RWPE1 (cell line): ENCODE data around the gene ABTB1.

ENCODE experiments used
- CTCF ChIA-PET: fragments of 350-600 bp; sonication (Branson Sonifier 250); formaldehyde crosslinking; extraction: SDS; loops from one replicate; lab custom pipeline; 2021; lab: Yijun Ruan, JAX
- POLR2A ChIA-PET: fragments of 400-600 bp; formaldehyde crosslinking; extraction: SDS; loops from one replicate; lab custom pipeline; 2020; ENCODE audit warnings: antibody characterized with exemption; ENCODE audit not compliant: low non-redundant PET; lab: Yijun Ruan, JAX
- DNase-seq: peaks from one replicate; pipeline ENCODE4 v3.0.0; 2012; ENCODE audit warnings: low spot score
- H3K27ac ChIP-seq: fragments of 450-650 bp; 2 replicates; pipeline ENCODE4 v1.5.1; 2017
- CTCF ChIP-seq: fragments of 450-650 bp; conservative IDR thresholded peaks from 2 replicates; pipeline ENCODE4 v1.5.1; 2017; ENCODE audit warnings: low read depth, mild to moderate bottlenecking

Gene ABTB1

GRCh38 chr3:127706785-127707351, 34.1 kb downstream of the ABTB1 start:
- ChIA-PET POLR2A (no interaction called here), CTCF (no interaction called here)
- DNase-seq: no peak
- H3K27ac ChIP-seq: no peak overlapping the region
- TF ChIP-seq CTCF: no peak

DNA sequence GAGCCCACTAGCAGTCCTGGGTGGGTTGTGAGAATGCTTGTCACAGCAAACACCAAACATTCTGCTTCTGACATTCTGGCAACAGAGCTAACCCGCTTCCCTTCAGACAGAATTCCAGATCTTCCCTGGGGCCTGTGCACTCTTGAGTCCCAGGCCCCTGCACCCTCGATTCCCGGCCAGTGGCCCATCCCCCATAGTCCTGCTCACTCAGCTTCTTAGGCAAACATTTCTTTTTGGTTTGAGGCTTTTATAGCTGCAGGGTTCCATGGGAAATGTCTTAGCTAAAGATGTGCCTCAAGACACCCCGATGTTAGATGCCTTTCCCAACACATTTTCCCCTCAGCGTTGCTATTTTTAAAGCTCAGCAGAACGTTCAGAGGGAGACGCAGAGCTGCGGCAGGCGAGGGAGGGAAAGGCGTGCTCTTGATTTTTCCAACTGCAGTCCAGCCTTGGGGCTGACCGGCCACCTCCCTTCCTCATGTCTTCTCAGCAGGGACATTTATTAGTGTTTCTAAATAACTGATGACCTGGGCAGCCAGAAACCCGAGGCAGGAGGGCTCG, 35.2 kb downstream of the ABTB1 start:
- CTCF ChIA-PET: interaction anchor here (0.7 kb wide), 1 partner anchor 12 kb away, joined by 3 read pairs; no protein-coding TSS in a partner anchor
- TF ChIP-seq CTCF: no peak
- POLR2A ChIA-PET: no interaction called here
- H3K27ac ChIP-seq: no peak overlapping the region
- DNase-seq: no peak

DNA sequence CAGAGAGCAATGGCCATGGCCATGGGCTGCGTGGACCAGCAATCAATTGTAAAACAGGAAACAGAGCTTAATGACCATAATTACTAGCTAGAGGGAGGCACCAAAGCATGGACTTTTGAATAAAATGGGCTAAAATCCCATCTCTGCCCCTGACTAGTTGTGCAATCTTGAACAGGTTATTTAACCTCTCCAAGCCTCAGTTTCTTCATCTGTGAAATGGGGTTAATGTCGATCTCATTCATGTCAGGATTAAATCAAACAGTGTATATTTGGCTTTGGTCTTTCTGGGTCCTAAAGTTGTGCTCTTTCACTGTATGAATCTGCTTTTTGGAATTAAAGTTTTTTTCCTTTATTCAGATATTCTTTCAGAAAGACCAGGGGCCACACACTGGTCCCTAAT, 36.1 kb downstream of the ABTB1 start:
- POLR2A ChIA-PET: no interaction called here
- no peak for DNase-seq
- TF ChIP-seq CTCF: no peak
- H3K27ac ChIP-seq: no peak overlapping the region
- CTCF ChIA-PET: interaction anchor here (0.6 kb wide), 2 partner anchors 120 to 932 kb away, joined by 3 read pairs; no protein-coding TSS in a partner anchor

DNA sequence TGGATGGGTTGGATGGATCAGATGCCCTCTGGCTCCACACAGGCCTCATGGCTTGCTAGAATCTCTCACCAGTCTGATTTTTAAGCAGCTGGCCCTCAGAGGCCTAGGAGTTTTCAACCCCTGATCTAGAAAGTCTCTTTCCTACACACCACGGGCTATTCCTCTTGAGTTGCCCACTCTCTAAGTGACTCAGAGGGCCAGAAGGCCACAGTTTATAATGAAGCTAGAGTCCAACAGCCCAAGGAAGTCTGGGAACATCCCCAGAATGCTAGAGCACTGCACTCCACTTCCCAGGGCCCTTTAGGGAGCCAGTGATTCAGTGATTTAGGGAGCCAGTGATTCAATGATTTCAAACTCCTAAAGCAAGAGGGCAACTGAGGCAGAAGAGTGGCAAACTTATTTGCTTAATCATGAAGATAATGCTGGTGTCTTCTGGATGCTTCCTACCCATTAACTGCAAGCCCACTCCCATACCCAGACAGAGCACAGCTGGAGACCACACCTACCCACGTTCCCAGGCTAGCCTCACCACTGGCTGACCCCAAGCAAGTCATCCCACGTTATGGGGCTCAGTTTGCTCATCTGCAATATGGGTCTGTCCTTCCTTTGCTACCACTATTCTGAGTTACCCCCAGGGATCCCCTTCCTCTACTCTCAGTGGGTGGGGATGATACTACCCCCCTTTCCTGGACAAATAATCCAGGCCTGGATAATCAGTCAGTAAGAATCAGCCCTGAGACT, 36.7 kb downstream of the ABTB1 start:
- no peak for TF ChIP-seq CTCF
- no peak for DNase-seq
- CTCF ChIA-PET: interaction anchor here (0.6 kb wide), 2 partner anchors 119 to 932 kb away, joined by 3 read pairs; no protein-coding TSS in a partner anchor
- POLR2A ChIA-PET: no interaction called here
- no peak overlapping the region for H3K27ac ChIP-seq

GRCh38 chr3:127710155-127710941, 37.6 kb downstream of the ABTB1 start:
- ChIA-PET CTCF (no interaction called here), POLR2A (no interaction called here)
- TF ChIP-seq CTCF: no peak
- peak overlapping the region; percentile 48 for H3K27ac ChIP-seq
- DNase-seq: peak; percentile 36

DNA sequence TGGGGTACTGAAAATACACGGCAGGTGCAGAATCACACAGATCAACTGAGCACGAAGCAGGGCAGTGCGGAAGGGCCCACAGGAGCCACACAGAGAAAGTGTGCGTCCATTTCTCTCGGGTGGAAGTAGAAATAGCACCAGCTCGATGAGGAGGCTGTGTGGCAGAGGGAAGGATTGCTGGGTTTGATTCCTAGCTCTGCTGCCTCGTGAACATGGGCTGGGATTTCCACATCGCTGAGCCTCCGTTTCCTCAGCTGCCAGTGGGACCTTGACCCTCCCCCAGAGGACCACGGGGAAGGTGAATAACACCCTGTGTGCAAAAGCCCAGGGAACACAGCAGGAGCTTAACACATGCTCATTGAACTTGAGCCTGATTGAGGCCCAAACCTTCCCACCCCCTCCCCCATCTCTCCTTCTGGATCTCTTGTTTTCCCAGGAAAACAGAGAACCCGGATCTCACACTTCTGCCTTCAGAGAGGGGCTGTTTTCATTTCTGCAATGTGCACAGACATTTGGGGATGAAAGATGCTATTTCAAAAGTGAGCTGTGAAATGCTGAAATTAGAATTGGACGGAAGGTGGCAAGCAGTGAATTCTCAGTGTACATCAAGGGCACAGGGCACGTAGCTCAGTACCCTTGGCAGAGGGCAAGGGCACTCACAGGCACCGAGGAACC, 38.4 kb downstream of the ABTB1 start:
- H3K27ac ChIP-seq: peak overlapping the region; percentile 48
- ChIA-PET CTCF (no interaction called here), POLR2A (no interaction called here)
- TF ChIP-seq CTCF: no peak
- no peak for DNase-seq
